Tibial artery (tissue), 4 donors: ENCODE results near the gene C3.
"Not testable (repeated sequence)": the region's sequence is repeated elsewhere in the genome, so short reads cannot be mapped to it uniquely, and the experiment has no call there.

Experiments
- DNase-seq, 2 donors: peaks; one replicate each; pipeline ENCODE4 v3.0.0-alpha.2; 2019
- H3K27ac ChIP-seq, 2 donors: fragments of 200-600 bp; sonication (generic) in 1 of 2; 1 replicate in 1 of 2; 2 replicates in 1 of 2; pipeline ENCODE4 v1.5.1; 2018 to 2019; ENCODE audit warnings: mild to moderate bottlenecking in 1 of 2
- H3K27me3 ChIP-seq, 2 donors: fragments of 200-600 bp; sonication (generic) in 1 of 2; one replicate each; pipeline versions ENCODE4 v1.5.1 to v1.6.0; 2016 to 2019
- H3K36me3 ChIP-seq, 3 donors: fragments of 200-600 bp; sonication (generic) in 2 of 3; one replicate each; pipeline ENCODE4 v1.5.1; 2016 to 2019; ENCODE audit warnings: mild to moderate bottlenecking in 2 of 3
- H3K4me1 ChIP-seq, 4 donors: fragments of 200-600 bp; sonication (generic) in 2 of 4; 1 replicate in 3 of 4; 2 replicates in 1 of 4; pipeline ENCODE4 v1.5.1; 2016 to 2019
- H3K4me3 ChIP-seq, 2 donors: fragments of 200-600 bp; sonication (generic) in 1 of 2; 1 replicate in 1 of 2; 2 replicates in 1 of 2; pipeline ENCODE4 v1.5.1; 2018 to 2019; ENCODE audit warnings: mild to moderate bottlenecking in 2 of 2
- H3K9me3 ChIP-seq, 3 donors: fragments of 200-600 bp; sonication (generic) in 1 of 3; one replicate each; pipeline ENCODE4 v1.5.1; 2016 to 2019
- CTCF ChIP-seq, 2 experiments: fragments of 200-600 bp in 1 of 2; fragments of 450-650 bp in 1 of 2; IDR thresholded peaks; one replicate each; pipeline ENCODE4 v1.5.1; 2017 to 2019; ENCODE audit warnings: antibody characterized with exemption in 2 of 2, mild to moderate bottlenecking in 1 of 2, moderate library complexity in 1 of 2
- intact Hi-C: fragments of 100-400 bp; cut with DNase I; formaldehyde crosslinking; loops from one replicate; pipeline ENCODE4 v1.15.0; 2023; ENCODE audit warnings: low total_unique reads

C3 gene

GRCh38 chr19:6710273-6711077, 10.0 kb downstream of the C3 start:
- no peak for DNase-seq
- H3K4me1 ChIP-seq: no peaks in the 10 kb centered on the region
- H3K4me3 ChIP-seq: no peak overlapping the region
- intact Hi-C loops: no loop called here
- H3K27ac ChIP-seq: no peak overlapping the region
- H3K27me3 ChIP-seq: peaks cover 0 to 53% of the 10 kb centered on the region in 2 donors
- peaks cover 0 to 5% (median 0%) of the 10 kb centered on the region in 3 donors for H3K36me3 ChIP-seq
- no peaks in the 10 kb centered on the region for H3K9me3 ChIP-seq
- TF ChIP-seq CTCF (IDR thresholded peaks at IDR 0.05): no peak

- H3K27ac ChIP-seq: no peak overlapping the region
- intact Hi-C loops: no loop called here
- peaks cover 0 to 5% (median 0%) of the 10 kb centered on the region in 3 donors for H3K36me3 ChIP-seq
- DNase-seq: no peak
- H3K9me3 ChIP-seq: no peaks in the 10 kb centered on the region
- peaks cover 0 to 52% of the 10 kb centered on the region in 2 donors for H3K27me3 ChIP-seq
- H3K4me3 ChIP-seq: no peak overlapping the region
- no peak for TF ChIP-seq CTCF (IDR thresholded peaks at IDR 0.05)
- H3K4me1 ChIP-seq: no peaks in the 10 kb centered on the region
Measured at GRCh38 chr19:6709549-6709948, 10.9 kb downstream of the C3 start.

GRCh38 chr19:6708913-6709312, 11.5 kb downstream of the C3 start:
- peaks cover 0 to 50% of the 10 kb centered on the region in 2 donors for H3K27me3 ChIP-seq
- H3K36me3 ChIP-seq, H3K9me3 ChIP-seq, H3K4me3 ChIP-seq, intact Hi-C loops, H3K4me1 ChIP-seq, DNase-seq, H3K27ac ChIP-seq: not testable (repeated sequence)

GRCh38 chr19:6708346-6708745, 12.1 kb downstream of the C3 start:
- H3K27ac ChIP-seq: no peak overlapping the region
- H3K4me1 ChIP-seq: no peaks in the 10 kb centered on the region
- intact Hi-C loops: no loop called here
- H3K36me3 ChIP-seq: peaks cover 0 to 5% (median 0%) of the 10 kb centered on the region in 3 donors
- no peak overlapping the region for H3K4me3 ChIP-seq
- H3K9me3 ChIP-seq: no peaks in the 10 kb centered on the region
- peaks cover 0 to 50% of the 10 kb centered on the region in 2 donors for H3K27me3 ChIP-seq
- no peak for DNase-seq
- no peak for TF ChIP-seq CTCF (IDR thresholded peaks at IDR 0.05)

GRCh38 chr19:6707658-6708018, 12.8 kb downstream of the C3 start:
- Histone ChIP-seq H3K4me1 (no peaks in the 10 kb centered on the region), H3K36me3 (peaks cover 0 to 5% (median 0%) of the 10 kb centered on the region in 3 donors), H3K9me3 (no peaks in the 10 kb centered on the region), H3K4me3 (no peak overlapping the region), H3K27me3 (peaks cover 0 to 47% of the 10 kb centered on the region in 2 donors), H3K27ac (no peak overlapping the region)
- DNase-seq: no peak
- no peak for TF ChIP-seq CTCF (IDR thresholded peaks at IDR 0.05)
- intact Hi-C loops: no loop called here

GRCh38 chr19:6707011-6707657, 13.3 kb downstream of the C3 start:
- H3K36me3 ChIP-seq: peaks cover 0 to 5% (median 0%) of the 10 kb centered on the region in 3 donors
- DNase-seq: no peak
- intact Hi-C loops: no loop called here
- H3K27me3 ChIP-seq: peaks cover 0 to 50% of the 10 kb centered on the region in 2 donors
- no peak for TF ChIP-seq CTCF (IDR thresholded peaks at IDR 0.05)
- H3K9me3 ChIP-seq: no peaks in the 10 kb centered on the region
- no peak overlapping the region for H3K4me3 ChIP-seq
- H3K4me1 ChIP-seq: no peaks in the 10 kb centered on the region
- no peak overlapping the region for H3K27ac ChIP-seq
